Measurements from ENCODE around the gene GRIK3.

- TF ChIP-seq CTCF (IDR thresholded peaks at IDR 0.05) (no peak), ZBTB43 (CRISPR knock-in tag; IDR thresholded peaks at IDR 0.05) (no peak), ZNF263 (CRISPR knock-in tag; IDR thresholded peaks at IDR 0.05; ENCODE audit: low read depth) (no peak), TP53 (CRISPR knock-in tag; IDR thresholded peaks at IDR 0.05) (no peak), SMAD4 (CRISPR knock-in tag; IDR thresholded peaks at IDR 0.05) (no peak), KAT7 (CRISPR knock-in tag; IDR thresholded peaks at IDR 0.05; ENCODE audit: borderline replicate concordance) (no peak), USF2 (CRISPR knock-in tag; IDR thresholded peaks at IDR 0.05) (no peak), ZNF512 (CRISPR knock-in tag; IDR thresholded peaks at IDR 0.05; ENCODE audit: borderline replicate concordance) (no peak), ATF2 (CRISPR knock-in tag; IDR thresholded peaks at IDR 0.05; ENCODE audit: borderline replicate concordance, low read depth) (no peak), ESRRA (CRISPR knock-in tag; IDR thresholded peaks at IDR 0.05; ENCODE audit: borderline replicate concordance) (no peak), EMX1 (CRISPR knock-in tag; IDR thresholded peaks at IDR 0.05) (no peak)
These were observed 114.7 kb downstream of the GRIK3 start for GRCh38 chr1:36919491-36920145.

Measured in WTC11 (cell line).